ENCODE data around the gene ST3GAL3. TPM values are rescaled to one million over a fixed set of nuclear protein-coding genes. Genes with fewer than 3 reads are reported as not detected.

ST3GAL3 gene
- total and polyA plus RNA-seq, 8 donors, result 1.6 to 68.3 (median 6.7) TPM

DNA sequence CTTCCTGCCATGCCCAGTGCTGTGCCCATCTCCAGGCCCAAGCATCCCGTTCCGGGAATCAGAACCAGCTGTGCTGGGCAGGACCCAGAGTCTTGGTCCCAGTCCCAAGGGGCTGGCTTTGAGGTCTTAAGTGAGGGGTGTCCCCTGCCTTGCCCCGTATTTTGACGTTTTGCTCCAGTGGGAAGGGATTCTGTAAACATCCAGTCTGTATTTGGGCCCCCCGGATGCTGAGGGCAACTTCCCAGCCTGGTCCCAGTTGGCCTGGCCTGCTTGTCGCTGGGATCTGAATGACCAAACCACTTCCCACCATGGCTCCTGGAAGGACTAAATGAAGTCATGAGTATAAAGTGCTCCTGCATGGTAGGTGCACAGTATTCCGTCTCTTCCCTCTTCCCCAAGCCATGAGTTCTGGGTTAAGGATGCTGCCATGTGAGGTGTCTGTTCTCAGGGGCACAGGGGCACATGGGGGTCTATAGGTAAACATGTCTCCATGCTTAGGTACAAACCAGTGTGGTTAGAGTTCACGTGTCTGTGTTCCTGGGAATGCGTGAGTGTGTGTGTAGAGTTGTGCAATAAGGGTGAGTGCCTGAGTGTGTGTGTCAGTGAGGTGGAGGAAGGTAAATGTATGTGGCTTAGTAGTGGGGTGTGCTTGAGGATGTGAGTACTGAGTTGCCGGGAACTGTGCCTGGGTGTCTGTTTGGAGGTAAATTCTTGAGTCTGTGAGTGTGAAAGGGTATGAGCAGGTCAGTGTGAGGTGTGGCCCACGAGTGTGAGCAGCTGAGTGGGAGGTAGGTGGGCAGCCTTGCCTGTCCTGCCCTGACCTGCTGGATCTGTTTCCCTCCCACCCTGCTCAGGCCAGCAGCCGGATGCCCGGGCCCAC lies 273.2 kb downstream of the ST3GAL3 start:
- WGBS, 5 donors, result 45 to 65% (median 49%) methylated on average over 13 of the region's 13 CpGs
- DNase-seq, result no peak
- Histone ChIP-seq H3K27ac (peak overlapping the region; percentile 20 to 83 (median 76)), H3K4me3 (peak overlapping the region; percentile 70 to 94 (median 88)), H3K9me3 (no peaks in the 10 kb centered on the region), H3K36me3 (peaks cover 10 to 63% (median 41%) of the 10 kb centered on the region in 4 donors), H3K4me1 (peaks cover 45 to 58% (median 52%) of the 10 kb centered on the region in 4 donors), H3K27me3 (no peaks in the 10 kb centered on the region)
- TF ChIP-seq POLR2A (IDR thresholded peaks at IDR 0.05), result no peak
- intact Hi-C loops (cut with DNase I; ENCODE audit: low total_unique reads), result no loop called here

Small RNA genes lying within 50 kb of the gene (small RNA-seq; reads per million reads assigned to genes)
- gene AL451062.2 (0 reads per million in 4 donors), gene RF00026 (0 reads per million in 4 donors)

Other genes with a start within 250 kb of the ST3GAL3 start
- 100 to 1,000 TPM in 4 of 5 donors, 10 to 100 TPM in 1; 63.0 to 282 (median 114) TPM for gene PTPRF, start 176.7 kb upstream of the ST3GAL3 start, total RNA-seq
- 10 to 100 TPM; 11.3 to 53.3 (median 30.4) TPM for gene PTPRF, start 176.7 kb upstream of the ST3GAL3 start, polyA plus RNA-seq
- gene KDM4A, start 57.4 kb upstream of the ST3GAL3 start, total RNA-seq, result 10 to 100 TPM; 20.5 to 64.3 (median 42.0) TPM
- 1 to 10 TPM; 6.9 to 9.8 (median 8.9) TPM for gene KDM4A, start 57.4 kb upstream of the ST3GAL3 start, polyA plus RNA-seq
- 1 to 10 TPM in 2 of 5 donors, not detected in 3; 1.2 to 4.0 TPM for gene ARTN, start 226.3 kb downstream of the ST3GAL3 start, total RNA-seq
- gene ARTN, start 226.3 kb downstream of the ST3GAL3 start, polyA plus RNA-seq, result 1 to 10 TPM in 1 of 3 donors, under 1 TPM in 1, not detected in 1; 0.44 to 4.8 TPM
- gene IPO13, start 239.4 kb downstream of the ST3GAL3 start, total RNA-seq, result 10 to 100 TPM in 3 of 5 donors, 1 to 10 TPM in 2; 6.2 to 54.5 (median 15.9) TPM
- 10 to 100 TPM; 14.2 to 26.5 (median 22.6) TPM for gene IPO13, start 239.4 kb downstream of the ST3GAL3 start, polyA plus RNA-seq